ENCODE data around the gene CCNT1. TPM values are rescaled to one million over a fixed set of nuclear protein-coding genes. Genes with fewer than 3 reads are reported as not detected.
"Not testable (repeated sequence)": the region's sequence is repeated elsewhere in the genome, so short reads cannot be mapped to it uniquely, and the experiment has no call there.

The CCNT1 gene
- total RNA-seq, 3 donors from 2014 or later = 25.7 to 40.9 (median 31.1) TPM

GRCh38 chr12:48643011-48643410, 73.5 kb downstream of the CCNT1 start:
- Histone ChIP-seq H3K4me1 (ENCODE audit: low read depth) (no peaks in the 10 kb centered on the region), H3K9me3 (no peaks in the 10 kb centered on the region), H3K4me3 (no peak overlapping the region), H3K36me3 (ENCODE audit: low read depth) (no peaks in the 10 kb centered on the region)
- DNase-seq = no peak
- intact Hi-C loops (cut with DNase I, micrococcal nuclease) = no loop called here
- ATAC-seq = no peak
- no peak for TF ChIP-seq CTCF (IDR thresholded peaks at IDR 0.05)

GRCh38 chr12:48641752-48642555, 74.6 kb downstream of the CCNT1 start:
- H3K9me3 ChIP-seq; H3K36me3 ChIP-seq (ENCODE audit: low read depth); ATAC-seq; intact Hi-C loops (cut with DNase I, micrococcal nuclease); H3K4me3 ChIP-seq; DNase-seq; H3K4me1 ChIP-seq (ENCODE audit: low read depth): not testable (repeated sequence)

- no peaks in the 10 kb centered on the region for H3K4me1 ChIP-seq (ENCODE audit: low read depth)
- no peaks in the 10 kb centered on the region for H3K36me3 ChIP-seq (ENCODE audit: low read depth)
- intact Hi-C loops (cut with DNase I, micrococcal nuclease) = no loop called here
- ATAC-seq (no peak), DNase-seq (no peak)
- H3K9me3 ChIP-seq = no peaks in the 10 kb centered on the region
- no peak overlapping the region for H3K4me3 ChIP-seq
- TF ChIP-seq CTCF (IDR thresholded peaks at IDR 0.05) = no peak
These were observed 75.7 kb downstream of the CCNT1 start for GRCh38 chr12:48640854-48641253.

- Histone ChIP-seq H3K4me1 (ENCODE audit: low read depth) (no peaks in the 10 kb centered on the region), H3K4me3 (no peak overlapping the region), H3K36me3 (ENCODE audit: low read depth) (no peaks in the 10 kb centered on the region), H3K9me3 (no peaks in the 10 kb centered on the region)
- TF ChIP-seq CTCF (IDR thresholded peaks at IDR 0.05) = no peak
- ATAC-seq (no peak), DNase-seq (no peak)
- intact Hi-C loops (cut with DNase I, micrococcal nuclease) = no loop called here
These were observed 76.1 kb downstream of the CCNT1 start for GRCh38 chr12:48640428-48640827.

Small RNAs within 50 kb of the gene (microRNA-seq; reads per million reads assigned to microRNA genes)
- gene MIR1291 = 1.4 reads per million

Other genes starting within 250 kb of the CCNT1 start
- not detected for gene ANP32D, start 244.1 kb downstream of the CCNT1 start, total RNA-seq
- gene C12orf54, start 234.2 kb downstream of the CCNT1 start, total RNA-seq = under 1 TPM in 1 of 3 donors, not detected in 2; 0.41 TPM
- not detected for gene OR8S1, start 191.1 kb downstream of the CCNT1 start, total RNA-seq
- gene LALBA, start 146.7 kb downstream of the CCNT1 start, total RNA-seq = not detected
- 10 to 100 TPM; 18.3 to 25.8 (median 22.6) TPM for gene KANSL2, start 34.5 kb downstream of the CCNT1 start, total RNA-seq
- gene ADCY6, start 72.4 kb upstream of the CCNT1 start, total RNA-seq = 100 to 1,000 TPM in 2 of 3 donors, 10 to 100 TPM in 1; 91.6 to 207 (median 102) TPM
- gene CACNB3, start 101.8 kb upstream of the CCNT1 start, total RNA-seq = 10 to 100 TPM; 31.8 to 49.4 (median 45.1) TPM
- 100 to 1,000 TPM in 1 of 3 donors, 10 to 100 TPM in 2; 70.0 to 105 (median 91.0) TPM for gene DDX23, start 135.5 kb upstream of the CCNT1 start, total RNA-seq
- gene RND1, start 149.2 kb upstream of the CCNT1 start, total RNA-seq = 1 to 10 TPM; 1.1 to 3.5 (median 2.4) TPM
- gene FKBP11, start 208.8 kb upstream of the CCNT1 start, total RNA-seq = 10 to 100 TPM; 16.9 to 41.3 (median 22.9) TPM
- 100 to 1,000 TPM; 207 to 280 (median 266) TPM for gene ARF3, start 240.8 kb upstream of the CCNT1 start, total RNA-seq

Data from mucosa of descending colon (tissue), 3 donors.